IMR-90 (cell line): Measurements from ENCODE around the gene PSEN1. TPM values are rescaled to one million over a fixed set of nuclear protein-coding genes. Genes with fewer than 3 reads are reported as not detected.

Experiments
- ATAC-seq: fragments of 200-7000 bp; cut with Tn5 transposase; 2 replicates; pipeline ENCODE4 v1.9.1; 2020; ENCODE audit warnings: low read depth, mild to moderate bottlenecking, moderate library complexity
- BruUV-seq: library from RNA; stranded (reverse); fragments of 400-500 nt; replicated peaks from 2 replicates; lab custom pipeline; 2021; lab: Mats Ljungman, UMichigan
- CTCF ChIA-PET: fragments of 300-600 bp; formaldehyde crosslinking; extraction: SDS; loops from one replicate; lab custom pipeline; 2021; ENCODE audit warnings: antibody characterized with exemption; lab: Yijun Ruan, JAX
- POLR2A ChIA-PET: fragments of 300-600 bp; sonication (Branson Sonifier 250); formaldehyde crosslinking; loops from one replicate; lab custom pipeline; 2022; ENCODE audit warnings: antibody characterized with exemption; ENCODE audit not compliant: unreplicated experiment; lab: Charles Lee
- DNase-seq: peaks from one replicate; pipeline ENCODE4 v3.0.0; 2013
- H2AFZ ChIP-seq: replicated peaks from 2 replicates; pipeline ENCODE3; 2013; ENCODE audit warnings: low read length, mild to moderate bottlenecking; ENCODE audit not compliant: poor library complexity
- H2AK5ac ChIP-seq: 2 replicates; pipeline ENCODE4 v1.6.1; 2013; ENCODE audit warnings: low read depth, low read length, inconsistent platforms
- H2AK9ac ChIP-seq: replicated peaks from 2 replicates; pipeline ENCODE3; 2013; ENCODE audit warnings: mild to moderate bottlenecking, low read depth, low read length, moderate library complexity; ENCODE audit not compliant: poor library complexity
- H2BK120ac ChIP-seq: 2 replicates; pipeline ENCODE4 v1.6.1; 2013; ENCODE audit warnings: low read depth, low read length, inconsistent platforms
- H2BK15ac ChIP-seq: 3 replicates; pipeline ENCODE4 v1.6.1; 2013; ENCODE audit warnings: low read depth, low read length, inconsistent platforms
- H2BK20ac ChIP-seq: 2 replicates; pipeline ENCODE4 v1.6.1; 2013; ENCODE audit warnings: low read depth, mild to moderate bottlenecking, inconsistent platforms, low read length, moderate library complexity
- H2BK5ac ChIP-seq: 2 replicates; pipeline ENCODE4 v1.6.1; 2013; ENCODE audit warnings: mild to moderate bottlenecking, low read depth, low read length, inconsistent platforms; ENCODE audit not compliant: poor library complexity, severe bottlenecking
- H3K14ac ChIP-seq: replicated peaks from 2 replicates; pipeline ENCODE4 v1.6.1; 2013; ENCODE audit warnings: low read depth, low read length, inconsistent platforms
- H3K18ac ChIP-seq: 2 replicates; pipeline ENCODE4 v1.6.1; 2013; ENCODE audit warnings: low read depth, low read length, control low read depth
- H3K23ac ChIP-seq: 2 replicates; pipeline ENCODE4 v1.6.1; 2013; ENCODE audit warnings: low read depth, low read length, inconsistent platforms
- H3K27ac ChIP-seq: 2 replicates; pipeline ENCODE4 v1.5.1; 2013; ENCODE audit warnings: mild to moderate bottlenecking, control low read depth, low read length; ENCODE audit not compliant: insufficient read depth
- H3K27me3 ChIP-seq: 2 replicates; pipeline ENCODE4 v1.6.1; 2013; ENCODE audit warnings: low read length; ENCODE audit not compliant: control insufficient read depth, insufficient read depth
- H3K36me3 ChIP-seq: 2 replicates; pipeline ENCODE4 v1.6.1; 2013; ENCODE audit warnings: low read length, mixed read lengths; ENCODE audit not compliant: control insufficient read depth, insufficient read depth
- H3K4ac ChIP-seq: 2 replicates; pipeline ENCODE4 v1.6.1; 2013; ENCODE audit warnings: low read depth, low read length, inconsistent platforms
- H3K4me1 ChIP-seq: 2 replicates; pipeline ENCODE4 v1.6.1; 2013; ENCODE audit warnings: low read length, mixed read lengths; ENCODE audit not compliant: control insufficient read depth, insufficient read depth
- H3K4me2 ChIP-seq: 2 replicates; pipeline ENCODE4 v1.6.1; 2013; ENCODE audit warnings: low read depth, mild to moderate bottlenecking, control low read depth, low read length, moderate library complexity
- H3K4me3 ChIP-seq: 2 replicates; pipeline ENCODE4 v1.5.1; 2013; ENCODE audit warnings: low read depth, mild to moderate bottlenecking, control low read depth, low read length, moderate library complexity; ENCODE audit not compliant: insufficient read depth
- H3K56ac ChIP-seq: 2 replicates; pipeline ENCODE4 v1.6.1; 2013; ENCODE audit warnings: low read length, inconsistent platforms; ENCODE audit not compliant: insufficient read depth; ENCODE audit errors: extremely low read depth
- H3K79me1 ChIP-seq, 2 experiments: 2 replicates each; pipeline ENCODE4 v1.6.1; 2013; ENCODE audit warnings: low read length in 2 of 2, inconsistent platforms in 1 of 2, low read depth in 1 of 2
- H3K9ac ChIP-seq: 2 replicates; pipeline ENCODE4 v1.6.1; 2013; ENCODE audit warnings: low read depth, low read length, control low read depth
- H3K9me1 ChIP-seq: 2 replicates; pipeline ENCODE4 v1.6.1; 2013; ENCODE audit warnings: low read length, inconsistent platforms; ENCODE audit not compliant: insufficient read depth
- H3K9me3 ChIP-seq: 2 replicates; pipeline ENCODE4 v1.6.1; 2013; ENCODE audit warnings: low read length; ENCODE audit not compliant: control insufficient read depth, insufficient read depth
- H4K20me1 ChIP-seq: 2 replicates; pipeline ENCODE4 v1.6.1; 2013; ENCODE audit warnings: low read length, inconsistent platforms; ENCODE audit not compliant: insufficient read depth
- H4K5ac ChIP-seq: 2 replicates; pipeline ENCODE4 v1.6.1; 2013; ENCODE audit warnings: mild to moderate bottlenecking, low read depth, low read length, control low read depth
- H4K8ac ChIP-seq, 2 experiments: 2 replicates each; pipeline ENCODE4 v1.6.1; 2013; ENCODE audit warnings: low read depth in 2 of 2, low read length in 2 of 2, control low read depth in 1 of 2, inconsistent platforms in 1 of 2
- H4K91ac ChIP-seq: 2 replicates; pipeline ENCODE4 v1.6.1; 2013; ENCODE audit warnings: low read depth, low read length, inconsistent platforms; ENCODE audit not compliant: insufficient read depth
- BHLHE40 ChIP-seq: fragments of 150-350 bp; IDR thresholded peaks from 2 replicates; pipeline ENCODE4 v1.6.1; 2016; ENCODE audit warnings: mild to moderate bottlenecking, low read depth, low read length
- CEBPB ChIP-seq: IDR thresholded peaks from 2 replicates; pipeline ENCODE4 v1.6.1; 2012; ENCODE audit warnings: low read depth, low read length, improper control_type of control experiment
- CHD1 ChIP-seq: IDR thresholded peaks from 2 replicates; pipeline ENCODE4 v1.6.1; 2012; ENCODE audit warnings: low read depth, low read length, improper control_type of control experiment
- ELK1 ChIP-seq: fragments of 150-350 bp; IDR thresholded peaks from 2 replicates; pipeline ENCODE4 v1.6.1; 2016; ENCODE audit warnings: low read depth, mild to moderate bottlenecking, low read length, moderate library complexity, borderline replicate concordance
- FOS ChIP-seq: fragments of 150-350 bp; IDR thresholded peaks from 2 replicates; pipeline ENCODE4 v1.6.1; 2016; ENCODE audit warnings: low read depth, low read length
- MAFK ChIP-seq: IDR thresholded peaks from 2 replicates; pipeline ENCODE4 v1.6.1; 2012; ENCODE audit warnings: low read depth, low read length, improper control_type of control experiment
- MAZ ChIP-seq: IDR thresholded peaks from 2 replicates; pipeline ENCODE4 v1.6.1; 2012; ENCODE audit warnings: low read depth, mild to moderate bottlenecking, low read length, improper control_type of control experiment, moderate library complexity, borderline replicate concordance
- MXI1 ChIP-seq: IDR thresholded peaks from 2 replicates; pipeline ENCODE4 v1.6.1; 2012; ENCODE audit warnings: low read depth, mild to moderate bottlenecking, low read length, moderate library complexity, borderline replicate concordance
- NFE2L2 ChIP-seq: fragments of 150-350 bp; IDR thresholded peaks from 2 replicates; pipeline ENCODE4 v1.6.1; 2016; ENCODE audit warnings: low read depth, mild to moderate bottlenecking, low read length
- POLR2A ChIP-seq: IDR thresholded peaks from 2 replicates; pipeline ENCODE4 v1.6.1; 2012; ENCODE audit warnings: mild to moderate bottlenecking, low read depth, low read length
- RAD21 ChIP-seq: IDR thresholded peaks from 2 replicates; pipeline ENCODE4 v1.6.1; 2012; ENCODE audit warnings: low read length, improper control_type of control experiment
- RCOR1 ChIP-seq: IDR thresholded peaks from 2 replicates; pipeline ENCODE4 v1.6.1; 2012; ENCODE audit warnings: mild to moderate bottlenecking, low read length, improper control_type of control experiment; ENCODE audit not compliant: insufficient replicate concordance
- RFX5 ChIP-seq: IDR thresholded peaks from 2 replicates; pipeline ENCODE4 v1.8.0; 2012; ENCODE audit warnings: low read depth, mild to moderate bottlenecking, low read length, moderate library complexity
- SMC3 ChIP-seq: fragments of 150-350 bp; IDR thresholded peaks from 2 replicates; pipeline ENCODE4 v1.6.1; 2016; ENCODE audit warnings: low read depth, mild to moderate bottlenecking, antibody characterized with exemption, low read length, moderate library complexity
- WGBS, 2 experiments: methylation state at CpG; one replicate each; pipeline versions ENCODE4 v1.1.5 to v1.1.7; 2013; ENCODE audit warnings: missing lambda C conversion rate in 2 of 2; ENCODE audit not compliant: insufficient read length in 1 of 2; ENCODE audit errors: extremely low coverage in 2 of 2; 5-methylcytosine and 5-hydroxymethylcytosine counted together
- dilution Hi-C: fragments of 300-500 bp; cut with HindIII; formaldehyde crosslinking; loops from one replicate; pipeline ENCODE4 v1.14.3; 2018; ENCODE audit warnings: low sequenced_read_pairs; ENCODE audit not compliant: unreplicated experiment
- in situ Hi-C: fragments of 300-500 bp; cut with MboI; formaldehyde crosslinking; loops from 3 replicates; pipeline ENCODE4 v1.14.3; 2019; ENCODE audit warnings: low sequenced_read_pairs, inconsistent platforms, mixed read lengths
- intact Hi-C: fragments of 100-400 bp; cut with micrococcal nuclease; formaldehyde crosslinking; loops from 2 replicates; pipeline ENCODE4 v1.10.0; 2022
- polyA plus RNA-seq, 3 experiments: library from polyadenylated mRNA; depleted of rRNA; stranded (reverse); fragments of >200 nt; gene quantifications; 2 replicates each; pipeline ENCODE4 v1.2.3, GENCODE V29; 2012; ENCODE audit warnings: low replicate concordance in 1 of 3
- total RNA-seq: library from RNA; depleted of rRNA; stranded (reverse); fragments of >200 nt; gene quantifications from 2 replicates; pipeline ENCODE4 v1.2.3, GENCODE V29; 2012
- TF ChIP-seq, protein P1 (sequence below): conservative IDR thresholded peaks from 2 replicates; pipeline ENCODE4 v1.5.1; 2012; ENCODE audit warnings: mild to moderate bottlenecking, low read depth, low read length, improper control_type of control experiment

PSEN1 gene
- total and polyA plus RNA-seq, 2 of the 4 experiments (the other 2 are of a cell fraction): 14.8 to 62.7 TPM

- Histone ChIP-seq H2BK20ac (no peak overlapping the region), H3K14ac (no peak overlapping the region), H3K4me3 (no peak overlapping the region), H3K9me1 (peaks cover 8% of the 10 kb centered on the region), H3K18ac (no peak overlapping the region), H2BK15ac (no peak overlapping the region), H2AK5ac (peak overlapping the region; percentile 51; the same call in 1 of the 2 replicates), H2BK5ac (no peak overlapping the region), H2BK120ac (no peak overlapping the region), H3K27ac (no peak overlapping the region), H3K4me1 (peaks cover 23% of the 10 kb centered on the region), H3K36me3 (no peaks in the 10 kb centered on the region), H3K27me3 (peaks cover 49% of the 10 kb centered on the region), H3K56ac (no peak overlapping the region), H4K91ac (no peak overlapping the region), H2AK9ac (no peak overlapping the region), H4K20me1 (peaks cover 5% of the 10 kb centered on the region; the same call in 1 of the 2 replicates), H2AFZ (no peak overlapping the region), H4K8ac (no peak overlapping the region), H3K79me1 (0 out of 4 replicates have a peak, but pooled peaks cover 0 to 4% of the 10 kb centered on the region in 2 experiments), H3K4me2 (no peak overlapping the region), H3K9ac (no peak overlapping the region), H3K23ac (no peak overlapping the region), H3K4ac (no peak overlapping the region), H4K5ac (no peak overlapping the region), H3K9me3 (no peaks in the 10 kb centered on the region)
- DNase-seq (no peak), ATAC-seq (no peak)
- ChIA-PET POLR2A (no interaction called here), CTCF (interaction anchor here (0.6 kb wide), 1 partner anchor 29 kb away, joined by 3 read pairs; no protein-coding TSS in a partner anchor)
- WGBS, 2 experiments: 85% methylated on average over 3 of the region's 11 CpGs; no CpG with 5 or more reads in 1 of the 2 experiments
- no TSS peak for BruUV-seq
- in situ Hi-C loops (no loop called here), dilution Hi-C loops (no loop called here), intact Hi-C loops (no loop called here)
- no peak for TF ChIP-seq SMC3
- TF ChIP-seq, protein P1, sequence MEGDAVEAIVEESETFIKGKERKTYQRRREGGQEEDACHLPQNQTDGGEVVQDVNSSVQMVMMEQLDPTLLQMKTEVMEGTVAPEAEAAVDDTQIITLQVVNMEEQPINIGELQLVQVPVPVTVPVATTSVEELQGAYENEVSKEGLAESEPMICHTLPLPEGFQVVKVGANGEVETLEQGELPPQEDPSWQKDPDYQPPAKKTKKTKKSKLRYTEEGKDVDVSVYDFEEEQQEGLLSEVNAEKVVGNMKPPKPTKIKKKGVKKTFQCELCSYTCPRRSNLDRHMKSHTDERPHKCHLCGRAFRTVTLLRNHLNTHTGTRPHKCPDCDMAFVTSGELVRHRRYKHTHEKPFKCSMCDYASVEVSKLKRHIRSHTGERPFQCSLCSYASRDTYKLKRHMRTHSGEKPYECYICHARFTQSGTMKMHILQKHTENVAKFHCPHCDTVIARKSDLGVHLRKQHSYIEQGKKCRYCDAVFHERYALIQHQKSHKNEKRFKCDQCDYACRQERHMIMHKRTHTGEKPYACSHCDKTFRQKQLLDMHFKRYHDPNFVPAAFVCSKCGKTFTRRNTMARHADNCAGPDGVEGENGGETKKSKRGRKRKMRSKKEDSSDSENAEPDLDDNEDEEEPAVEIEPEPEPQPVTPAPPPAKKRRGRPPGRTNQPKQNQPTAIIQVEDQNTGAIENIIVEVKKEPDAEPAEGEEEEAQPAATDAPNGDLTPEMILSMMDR: no peak
- TF ChIP-seq ELK1: no peak
- no peak for TF ChIP-seq POLR2A
- TF ChIP-seq RAD21: no peak
- no peak for TF ChIP-seq FOS
- no peak for TF ChIP-seq MAZ
- no peak for TF ChIP-seq CEBPB
- TF ChIP-seq RCOR1: no peak
- TF ChIP-seq NFE2L2: no peak
- TF ChIP-seq CHD1: no peak
- TF ChIP-seq MXI1: no peak
- no peak for TF ChIP-seq RFX5
- TF ChIP-seq MAFK: no peak
- TF ChIP-seq BHLHE40: no peak
These were observed 98.5 kb downstream of the PSEN1 start for GRCh38 chr14:73234586-73235394.
